H1 (cell line): ENCODE results near the gene TMTC2. TPM values are rescaled to one million over a fixed set of nuclear protein-coding genes. Genes with fewer than 3 reads are reported as not detected.
"Not testable (repeated sequence)": the region's sequence is repeated elsewhere in the genome, so short reads cannot be mapped to it uniquely, and the experiment has no call there.

Experiments used
- CTCF ChIA-PET: fragments of 300-600 bp; sonication (Branson Sonifier 250); formaldehyde crosslinking; loops from one replicate; lab custom pipeline; 2021; ENCODE audit not compliant: partially characterized antibody; lab: Charles Lee
- POLR2A ChIA-PET: fragments of 300-600 bp; sonication (Branson Sonifier 250); formaldehyde crosslinking; loops from one replicate; lab custom pipeline; 2021; ENCODE audit warnings: inconsistent platforms; ENCODE audit not compliant: partially characterized antibody; lab: Charles Lee
- DNase-seq, 2 experiments: peaks; one replicate each; pipeline versions ENCODE4 v3.0.0 to v3.0.0-alpha.2; 2010 to 2022; ENCODE audit warnings: low spot score in 2 of 2, low read depth in 1 of 2, mixed read lengths in 1 of 2
- FAIRE-seq: peaks from 2 replicates; lab custom pipeline; 2011; peaks lifted over from hg19 to GRCh38; lab: Jason Lieb, UNC
- H2AFZ ChIP-seq: 2 replicates; pipeline ENCODE4 v1.8.1; 2012; ENCODE audit warnings: low read length, inconsistent platforms
- H2AK5ac ChIP-seq: 2 replicates; pipeline ENCODE4 v1.6.1; 2013; ENCODE audit warnings: low read depth, low read length
- H2BK120ac ChIP-seq: replicated peaks from 2 replicates; pipeline ENCODE3; 2013; ENCODE audit warnings: low read depth, low read length, inconsistent platforms
- H2BK12ac ChIP-seq: 2 replicates; pipeline ENCODE4 v1.6.1; 2013; ENCODE audit warnings: low read depth, low read length
- H2BK15ac ChIP-seq: 2 replicates; pipeline ENCODE4 v1.6.1; 2013; ENCODE audit warnings: low read length
- H2BK20ac ChIP-seq: 2 replicates; pipeline ENCODE4 v1.6.1; 2013; ENCODE audit warnings: low read length
- H2BK5ac ChIP-seq: 2 replicates; pipeline ENCODE4 v1.6.1; 2013; ENCODE audit warnings: low read depth, low read length
- H3K14ac ChIP-seq: 2 replicates; pipeline ENCODE4 v1.6.1; 2013; ENCODE audit warnings: inconsistent platforms; ENCODE audit not compliant: insufficient read length
- H3K18ac ChIP-seq: 2 replicates; pipeline ENCODE4 v1.6.1; 2013; ENCODE audit warnings: low read length; ENCODE audit errors: extremely low read depth
- H3K23ac ChIP-seq: 2 replicates; pipeline ENCODE4 v1.6.1; 2013; ENCODE audit warnings: inconsistent platforms; ENCODE audit not compliant: insufficient read length
- H3K23me2 ChIP-seq: 2 replicates; pipeline ENCODE4 v1.6.1; 2013; ENCODE audit warnings: low read depth, low read length
- H3K27ac ChIP-seq: 2 replicates; pipeline ENCODE4 v1.6.1; 2011; ENCODE audit warnings: low read depth, low read length, inconsistent platforms
- H3K27me3 ChIP-seq, 4 experiments: replicated peaks in 1 of 4; 1 replicate in 1 of 4; 2 replicates in 3 of 4; pipeline versions ENCODE4 v1.6.1 to v1.8.1; 2011 to 2013; ENCODE audit warnings: low read length in 3 of 4, mild to moderate bottlenecking in 3 of 4, inconsistent platforms in 2 of 4, mixed read lengths in 2 of 4, moderate library complexity in 1 of 4; ENCODE audit not compliant: control insufficient read depth in 3 of 4, insufficient read depth in 3 of 4; ENCODE audit errors: extremely low read depth in 1 of 4
- H3K36me3 ChIP-seq, 4 experiments: 2 replicates each; pipeline versions ENCODE4 v1.6.1 to v1.8.1; 2011 to 2013; ENCODE audit warnings: mild to moderate bottlenecking in 4 of 4, low read length in 3 of 4, moderate library complexity in 2 of 4, control low read depth in 1 of 4, inconsistent platforms in 1 of 4; ENCODE audit not compliant: insufficient read depth in 4 of 4, control insufficient read depth in 2 of 4
- H3K4ac ChIP-seq: replicated peaks from 2 replicates; pipeline ENCODE3; 2013; ENCODE audit warnings: low read length, low read depth, mixed read lengths, inconsistent platforms; ENCODE audit not compliant: insufficient read length
- H3K4me1 ChIP-seq, 4 experiments: replicated peaks in 1 of 4; 1 replicate in 1 of 4; 2 replicates in 3 of 4; pipeline versions ENCODE4 v1.6.1 to v1.8.1; 2011 to 2013; ENCODE audit warnings: low read length in 3 of 4, inconsistent platforms in 2 of 4, mixed read lengths in 1 of 4; ENCODE audit not compliant: insufficient read depth in 4 of 4, control insufficient read depth in 3 of 4
- H3K4me2 ChIP-seq, 2 experiments: 2 replicates each; pipeline versions ENCODE4 v1.6.1 to v1.8.1; 2011 to 2013; ENCODE audit warnings: low read depth in 2 of 2, low read length in 2 of 2, control low read depth in 1 of 2, inconsistent platforms in 1 of 2, mild to moderate bottlenecking in 1 of 2; ENCODE audit not compliant: insufficient read depth in 1 of 2
- H3K4me3 ChIP-seq, 4 experiments: fragments of 200-600, 300-600 bp in 1 of 4; sonication (generic), shearing (Covaris generic), sonication (Bioruptor Twin) in 1 of 4; 2 replicates each; pipeline versions ENCODE4 v1.5.1 to v1.8.1; 2011 to 2016; ENCODE audit warnings: low read length in 4 of 4, low read depth in 3 of 4, control low read depth in 2 of 4, inconsistent platforms in 2 of 4, mild to moderate bottlenecking in 2 of 4, mixed read lengths in 1 of 4, moderate library complexity in 1 of 4; ENCODE audit not compliant: insufficient read depth in 2 of 4; ENCODE audit errors: extremely low read depth in 1 of 4
- H3K56ac ChIP-seq: replicated peaks from 2 replicates; pipeline ENCODE3; 2013; ENCODE audit warnings: low read depth, mild to moderate bottlenecking, mixed read lengths, low read length, inconsistent platforms; ENCODE audit not compliant: insufficient read length
- H3K79me1 ChIP-seq: 2 replicates; pipeline ENCODE4 v1.6.1; 2013; ENCODE audit warnings: low read depth, low read length, control low read depth
- H3K79me2 ChIP-seq, 2 experiments: 2 replicates each; pipeline versions ENCODE4 v1.6.1 to v1.8.1; 2012 to 2013; ENCODE audit warnings: low read length in 2 of 2, mild to moderate bottlenecking in 2 of 2, inconsistent platforms in 1 of 2; ENCODE audit not compliant: insufficient read depth in 2 of 2, control insufficient read depth in 1 of 2
- H3K9ac ChIP-seq, 4 experiments: replicated peaks in 1 of 4; 1 replicate in 1 of 4; 2 replicates in 3 of 4; pipeline versions ENCODE4 v1.6.1 to v1.8.1; 2011 to 2013; ENCODE audit warnings: low read depth in 3 of 4, low read length in 3 of 4, control low read depth in 2 of 4, mild to moderate bottlenecking in 2 of 4, moderate library complexity in 2 of 4, inconsistent platforms in 1 of 4; ENCODE audit errors: extremely low read depth in 1 of 4
- H3K9me3 ChIP-seq, 2 experiments: 2 replicates each; pipeline versions ENCODE4 v1.6.1 to v1.8.1; 2012 to 2013; ENCODE audit warnings: mild to moderate bottlenecking in 2 of 2, moderate library complexity in 2 of 2, control low read depth in 1 of 2, inconsistent platforms in 1 of 2, low read depth in 1 of 2, low read length in 1 of 2, mixed read lengths in 1 of 2; ENCODE audit not compliant: insufficient read depth in 2 of 2
- H4K20me1 ChIP-seq, 2 experiments: replicated peaks in 1 of 2; 2 replicates each; pipeline versions ENCODE3 to v1.8.1; 2011 to 2013; ENCODE audit warnings: inconsistent platforms in 2 of 2, low read length in 2 of 2, mild to moderate bottlenecking in 1 of 2; ENCODE audit not compliant: insufficient read depth in 2 of 2, control insufficient read depth in 1 of 2
- H4K5ac ChIP-seq: 2 replicates; pipeline ENCODE4 v1.6.1; 2013; ENCODE audit warnings: low read length, low read depth, mixed read lengths, inconsistent platforms; ENCODE audit not compliant: insufficient read length
- H4K8ac ChIP-seq: 2 replicates; pipeline ENCODE4 v1.8.0; 2013; ENCODE audit warnings: mild to moderate bottlenecking, moderate library complexity, low read length, inconsistent platforms; ENCODE audit not compliant: insufficient read depth; ENCODE audit errors: extremely low read depth
- H4K91ac ChIP-seq: replicated peaks from 2 replicates; pipeline ENCODE3; 2013; ENCODE audit warnings: low read length, mixed read lengths, inconsistent platforms; ENCODE audit not compliant: insufficient read length
- WGBS, 2 experiments: shearing (Covaris generic) in 1 of 2; methylation state at CpG; one replicate each; pipeline versions ENCODE4 v1.1.6 to v1.1.7; 2013 to 2015; ENCODE audit warnings: low lambda C conversion rate in 2 of 2, mixed read lengths in 2 of 2, inconsistent platforms in 1 of 2, low coverage in 1 of 2, missing lambda C conversion rate in 1 of 2; ENCODE audit not compliant: insufficient replicate concordance in 2 of 2, insufficient coverage in 1 of 2, insufficient read length in 1 of 2; ENCODE audit errors: extremely low coverage in 1 of 2, missing lambda C conversion rate in 1 of 2; 5-methylcytosine and 5-hydroxymethylcytosine counted together
- polyA plus RNA-seq, 7 experiments: library from polyadenylated mRNA; depleted of rRNA in 3 of 7; stranded (reverse) in 5 of 7; unstranded in 2 of 7; fragments of >200 nt in 5 of 7; fragments of 200-250 nt in 2 of 7; gene quantifications; 1 replicate in 5 of 7; 2 replicates in 1 of 7; 4 replicates in 1 of 7; pipeline versions ENCODE4 v1.2.1 to v1.2.3, GENCODE V29; 2011 to 2013; ENCODE audit warnings: missing spikeins in 2 of 7, mixed read lengths in 2 of 7
- total RNA-seq: library from RNA; stranded (reverse); fragmentation: NEBNext Ultra II Directional; extraction: Animal tissue kit (Norgen Biotek cat#: 25700); gene quantifications from 2 replicates; pipeline ENCODE4 v1.2.1, GENCODE V29; 2021

The TMTC2 gene
- total and polyA plus RNA-seq, 2 of the 8 experiments (the other 6 are each of a cell fraction or from before 2014, with no cell fraction given): 2.3 to 3.9 TPM

DNA sequence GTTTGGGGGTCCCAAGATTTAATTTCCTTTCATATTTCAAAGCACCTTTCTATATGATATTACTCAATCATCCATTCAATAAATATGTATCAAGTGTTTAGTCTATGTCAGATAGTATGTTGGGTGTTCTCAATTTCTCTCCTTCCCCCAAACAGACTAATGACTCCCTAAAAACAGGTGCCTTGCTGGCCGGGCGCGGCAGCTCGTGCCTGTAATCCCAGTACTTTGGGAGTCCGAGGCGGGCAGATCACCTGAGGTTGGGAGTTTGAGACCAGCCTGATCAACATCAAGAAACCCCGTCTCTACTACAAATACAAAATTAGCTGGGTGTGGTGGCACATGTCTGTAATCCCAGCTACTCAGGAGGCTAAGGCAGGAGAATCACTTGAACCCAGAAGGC, 78.5 kb downstream of the TMTC2 start:
- H3K36me3 ChIP-seq, H2BK15ac ChIP-seq, H3K9me3 ChIP-seq, H3K14ac ChIP-seq, H3K79me2 ChIP-seq, H3K9ac ChIP-seq, H2AK5ac ChIP-seq, H3K4me1 ChIP-seq, H3K4me2 ChIP-seq, H2BK120ac ChIP-seq, H4K5ac ChIP-seq, H2BK5ac ChIP-seq, H3K23me2 ChIP-seq, H3K27ac ChIP-seq, POLR2A ChIA-PET, FAIRE-seq, H3K56ac ChIP-seq, H3K27me3 ChIP-seq, H4K91ac ChIP-seq, H2AFZ ChIP-seq, H3K23ac ChIP-seq, DNase-seq, H3K79me1 ChIP-seq, H4K8ac ChIP-seq, H4K20me1 ChIP-seq, H3K4me3 ChIP-seq, H2BK20ac ChIP-seq, H2BK12ac ChIP-seq, H3K18ac ChIP-seq, H3K4ac ChIP-seq: not testable (repeated sequence)
- WGBS, 2 experiments: 81% methylated on average over 7 of the region's 7 CpGs; no CpG with 5 or more reads in 1 of the 2 experiments
- CTCF ChIA-PET: interaction anchor here (1.0 to 2.2 kb wide), 4 partner anchors 9 to 227 kb away, joined by 3 to 9 read pairs (median 3); no protein-coding TSS in a partner anchor
